Lower lobe of right lung (tissue), 2 donors: ENCODE measurements around the gene NIPAL4. TPM values are rescaled to one million over a fixed set of nuclear protein-coding genes. Genes with fewer than 3 reads are reported as not detected.
"Not testable (repeated sequence)": the region's sequence is repeated elsewhere in the genome, so short reads cannot be mapped to it uniquely, and the experiment has no call there.

Experiments used
- ATAC-seq, 2 donors: fragments of 200-7000 bp; cut with Tn5 transposase; one replicate each; pipeline ENCODE4 v1.9.1; 2020 to 2022; ENCODE audit warnings: mild to moderate bottlenecking in 2 of 2, moderate library complexity in 2 of 2
- DNase-seq: peaks from one replicate; pipeline ENCODE4 v3.0.0-alpha.2; 2020
- H3K27ac ChIP-seq: fragments of 200-600 bp; one replicate; pipeline ENCODE4 v1.8.0; 2022
- H3K27me3 ChIP-seq: fragments of 200-600 bp; one replicate; pipeline ENCODE4 v1.8.0; 2022; ENCODE audit warnings: low read depth
- H3K36me3 ChIP-seq: fragments of 200-600 bp; one replicate; pipeline ENCODE4 v1.8.0; 2022; ENCODE audit warnings: mild to moderate bottlenecking
- H3K4me1 ChIP-seq: fragments of 200-600 bp; one replicate; pipeline ENCODE4 v1.8.0; 2022
- H3K4me3 ChIP-seq: fragments of 200-600 bp; one replicate; pipeline ENCODE4 v1.8.0; 2022; ENCODE audit warnings: mild to moderate bottlenecking
- H3K9me3 ChIP-seq: fragments of 200-600 bp; one replicate; pipeline ENCODE4 v1.8.0; 2022
- intact Hi-C: fragments of 100-400 bp; cut with DNase I; formaldehyde crosslinking; loops from one replicate; pipeline ENCODE4 v1.11.0; 2022
- total RNA-seq: library from RNA; stranded (reverse); fragmentation: NEBNext Ultra II Directional; extraction: Animal tissue kit (Norgen Biotek cat#: 25700); gene quantifications from one replicate; pipeline ENCODE4 v1.2.1, GENCODE V29; 2021
- TF ChIP-seq, protein P1 (sequence below): fragments of 200-600 bp; IDR thresholded peaks from one replicate; pipeline ENCODE4 v1.8.0; 2022; ENCODE audit warnings: antibody characterized with exemption, mild to moderate bottlenecking
- donor health status: DM: no; HTN: yes; CAD: no; lungs with severe emphysema.

The NIPAL4 gene
- total RNA-seq, 1 donor from 2014 or later: not detected

DNA sequence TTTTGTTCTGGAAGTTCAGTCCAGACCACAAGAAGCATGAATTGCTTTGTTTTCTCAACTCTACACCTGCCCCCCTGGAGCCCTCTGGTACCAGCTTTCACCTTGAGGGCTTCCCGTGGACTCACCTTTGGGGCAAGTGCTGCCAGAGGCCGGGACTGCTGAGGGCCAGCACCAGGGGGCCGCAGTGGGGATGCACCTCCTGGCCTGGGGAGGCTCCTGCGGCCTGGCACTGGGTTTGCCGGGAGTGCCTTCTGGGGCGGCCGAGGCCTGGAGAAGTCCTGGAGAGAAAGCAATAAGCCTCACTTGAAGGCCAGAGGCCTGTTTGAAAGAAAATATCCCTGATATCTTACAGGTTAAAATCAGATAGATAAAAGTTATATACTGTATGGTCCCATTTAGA is 21.7 kb downstream of the NIPAL4 start:
- H3K27ac ChIP-seq: no peak overlapping the region
- TF ChIP-seq, protein P1, sequence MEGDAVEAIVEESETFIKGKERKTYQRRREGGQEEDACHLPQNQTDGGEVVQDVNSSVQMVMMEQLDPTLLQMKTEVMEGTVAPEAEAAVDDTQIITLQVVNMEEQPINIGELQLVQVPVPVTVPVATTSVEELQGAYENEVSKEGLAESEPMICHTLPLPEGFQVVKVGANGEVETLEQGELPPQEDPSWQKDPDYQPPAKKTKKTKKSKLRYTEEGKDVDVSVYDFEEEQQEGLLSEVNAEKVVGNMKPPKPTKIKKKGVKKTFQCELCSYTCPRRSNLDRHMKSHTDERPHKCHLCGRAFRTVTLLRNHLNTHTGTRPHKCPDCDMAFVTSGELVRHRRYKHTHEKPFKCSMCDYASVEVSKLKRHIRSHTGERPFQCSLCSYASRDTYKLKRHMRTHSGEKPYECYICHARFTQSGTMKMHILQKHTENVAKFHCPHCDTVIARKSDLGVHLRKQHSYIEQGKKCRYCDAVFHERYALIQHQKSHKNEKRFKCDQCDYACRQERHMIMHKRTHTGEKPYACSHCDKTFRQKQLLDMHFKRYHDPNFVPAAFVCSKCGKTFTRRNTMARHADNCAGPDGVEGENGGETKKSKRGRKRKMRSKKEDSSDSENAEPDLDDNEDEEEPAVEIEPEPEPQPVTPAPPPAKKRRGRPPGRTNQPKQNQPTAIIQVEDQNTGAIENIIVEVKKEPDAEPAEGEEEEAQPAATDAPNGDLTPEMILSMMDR: no peak
- intact Hi-C loops: no loop called here
- no peak for ATAC-seq
- H3K4me3 ChIP-seq: no peak overlapping the region
- H3K27me3 ChIP-seq: no peaks in the 10 kb centered on the region
- no peak for DNase-seq
- H3K4me1 ChIP-seq: no peaks in the 10 kb centered on the region
- H3K36me3 ChIP-seq: peaks cover 33% of the 10 kb centered on the region
- H3K9me3 ChIP-seq: no peaks in the 10 kb centered on the region

DNA sequence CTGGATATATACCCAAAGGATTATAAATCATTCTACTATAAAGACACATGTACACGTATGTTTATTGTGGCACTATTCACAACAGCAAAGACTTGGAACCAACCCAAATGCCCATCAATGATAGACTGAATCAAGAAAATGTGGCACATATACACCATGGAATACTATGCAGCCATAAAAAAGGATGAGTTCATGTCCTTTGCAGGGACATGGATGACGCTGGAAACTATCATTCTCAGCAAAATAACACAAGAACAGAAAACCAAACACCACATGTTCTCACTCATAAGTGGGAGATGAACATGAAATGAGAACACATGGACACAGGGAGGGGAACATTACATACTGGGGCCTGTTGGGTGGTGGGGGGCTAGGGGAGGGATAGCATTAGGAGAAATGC is 22.7 kb downstream of the NIPAL4 start:
- peaks cover 35% of the 10 kb centered on the region for H3K36me3 ChIP-seq
- ATAC-seq, DNase-seq, H3K9me3 ChIP-seq, intact Hi-C loops, H3K4me3 ChIP-seq, H3K27ac ChIP-seq, H3K4me1 ChIP-seq, H3K27me3 ChIP-seq: not testable (repeated sequence)

DNA sequence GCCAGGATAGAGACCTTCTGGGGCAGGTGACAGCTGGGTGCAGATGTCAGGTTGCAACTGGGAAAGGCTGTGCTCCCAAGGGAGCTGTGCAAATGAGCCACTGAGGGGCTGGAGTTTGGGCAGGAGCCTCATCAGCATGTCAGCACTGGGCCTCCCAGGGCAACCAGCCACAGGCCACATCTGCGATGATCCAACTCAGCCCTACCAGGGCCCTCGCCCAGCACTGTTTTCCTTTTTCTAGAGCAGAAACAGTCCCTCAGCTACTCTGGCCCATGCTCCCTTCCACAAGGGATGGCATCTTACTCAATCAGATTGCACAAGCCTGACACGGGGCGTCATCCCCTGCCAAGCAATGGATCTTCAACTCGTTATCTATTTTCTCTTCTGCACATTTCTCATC is 24.8 kb downstream of the NIPAL4 start:
- Histone ChIP-seq H3K9me3 (no peaks in the 10 kb centered on the region), H3K36me3 (peaks cover 47% of the 10 kb centered on the region), H3K27me3 (no peaks in the 10 kb centered on the region), H3K4me1 (no peaks in the 10 kb centered on the region), H3K27ac (peak overlapping the region; percentile 49), H3K4me3 (no peak overlapping the region)
- ATAC-seq (peak; percentile 65 to 80), DNase-seq (peak; percentile 58)
- TF ChIP-seq, protein P1: no peak
- intact Hi-C loops: no loop called here

DNA sequence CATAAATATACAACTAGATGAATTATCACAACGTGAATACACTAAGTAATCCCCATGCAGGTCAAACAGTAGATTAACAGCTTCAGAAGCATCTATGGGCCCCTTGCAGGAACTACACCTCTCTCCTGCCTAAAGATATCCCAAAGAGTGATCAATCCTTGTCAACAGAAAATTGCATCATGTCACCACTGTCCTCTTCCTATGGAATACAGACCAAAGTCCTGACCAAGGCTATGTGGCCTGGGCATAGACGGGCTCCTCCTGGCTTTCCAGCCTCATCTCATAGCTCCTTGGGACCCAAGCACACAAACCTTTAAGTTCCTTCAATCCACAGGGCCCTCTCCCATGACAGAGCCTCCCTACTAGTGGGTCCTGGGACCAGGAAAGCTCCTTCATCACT is 25.3 kb downstream of the NIPAL4 start:
- no peaks in the 10 kb centered on the region for H3K27me3 ChIP-seq
- no peaks in the 10 kb centered on the region for H3K9me3 ChIP-seq
- ATAC-seq: no peak
- intact Hi-C loops: no loop called here
- H3K4me1 ChIP-seq: no peaks in the 10 kb centered on the region
- peaks cover 49% of the 10 kb centered on the region for H3K36me3 ChIP-seq
- peak overlapping the region; percentile 33 for H3K27ac ChIP-seq
- no peak overlapping the region for H3K4me3 ChIP-seq
- no peak for DNase-seq
- TF ChIP-seq, protein P1: no peak

DNA sequence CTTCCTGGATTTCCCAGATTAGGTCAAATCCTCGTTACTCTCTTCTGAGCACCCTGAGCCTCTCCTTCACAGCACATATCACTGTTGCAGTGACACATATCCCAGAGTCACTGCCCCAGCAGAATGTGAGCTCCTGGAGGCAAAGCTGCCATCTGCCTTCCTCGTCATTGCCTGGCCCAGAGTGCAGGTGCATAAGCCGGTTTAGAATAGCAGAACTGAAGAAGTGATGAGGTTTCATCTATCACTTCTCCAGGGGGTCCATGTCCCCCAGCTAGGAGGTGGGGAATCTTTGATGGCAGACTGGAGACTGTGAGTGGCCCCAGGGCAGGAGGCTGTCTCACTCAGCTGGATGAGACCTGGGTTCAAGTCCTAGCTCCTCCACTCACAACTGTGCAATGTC is 25.8 kb downstream of the NIPAL4 start:
- DNase-seq (no peak), ATAC-seq (peak in 1 of 2 donors; percentile 4)
- H3K4me3 ChIP-seq: no peak overlapping the region
- H3K36me3 ChIP-seq: peaks cover 49% of the 10 kb centered on the region
- no peaks in the 10 kb centered on the region for H3K9me3 ChIP-seq
- intact Hi-C loops: no loop called here
- peak overlapping the region; percentile 33 for H3K27ac ChIP-seq
- H3K27me3 ChIP-seq: no peaks in the 10 kb centered on the region
- H3K4me1 ChIP-seq: no peaks in the 10 kb centered on the region
- TF ChIP-seq, protein P1: no peak

DNA sequence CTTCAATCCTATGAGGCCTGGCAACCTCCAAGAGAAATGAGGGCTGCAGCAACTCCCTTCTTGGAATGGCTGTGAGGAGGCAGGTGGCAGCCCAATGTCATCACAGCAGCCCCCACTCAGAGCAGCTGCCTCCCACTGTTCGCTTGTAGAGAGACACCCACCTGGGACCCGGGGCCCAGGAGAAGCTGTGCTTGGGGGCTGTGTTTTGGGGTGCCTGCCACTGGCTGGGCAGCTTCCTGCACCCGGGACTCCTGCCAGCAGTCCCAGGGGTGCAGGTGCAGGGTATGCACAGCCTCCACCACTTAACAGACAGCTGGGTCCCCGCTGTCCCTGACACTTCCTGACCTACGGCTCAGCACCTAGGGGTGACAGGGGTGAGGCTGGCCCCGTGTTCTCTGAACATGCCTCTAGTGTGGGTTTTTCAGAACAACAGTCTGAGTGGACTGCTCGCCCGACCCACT is 26.2 kb downstream of the NIPAL4 start:
- DNase-seq (no peak), ATAC-seq (peak in 1 of 2 donors; percentile 46)
- Histone ChIP-seq H3K27me3 (no peaks in the 10 kb centered on the region), H3K4me1 (no peaks in the 10 kb centered on the region), H3K27ac (no peak overlapping the region), H3K4me3 (no peak overlapping the region), H3K36me3 (peaks cover 49% of the 10 kb centered on the region), H3K9me3 (no peaks in the 10 kb centered on the region)
- TF ChIP-seq, protein P1: no peak
- intact Hi-C loops: no loop called here
